Esophagus muscularis mucosa (tissue), 3 donors: ENCODE data around the gene PRDM15.

Experiments used
- POLR2A ChIP-seq: fragments of 450-650 bp; IDR thresholded peaks from one replicate; pipeline ENCODE4 v1.6.1; 2017; ENCODE audit warnings: antibody characterized with exemption, moderate library complexity, mild to moderate bottlenecking, low read depth
- TF ChIP-seq, protein P1 (sequence below), 3 experiments: fragments of 200-600 bp in 2 of 3; fragments of 450-650 bp in 1 of 3; sonication (generic) in 2 of 3; IDR thresholded peaks; one replicate each; pipeline ENCODE4 v1.5.1; 2017 to 2019; ENCODE audit warnings: antibody characterized with exemption in 3 of 3, mild to moderate bottlenecking in 2 of 3, moderate library complexity in 1 of 3

DNA sequence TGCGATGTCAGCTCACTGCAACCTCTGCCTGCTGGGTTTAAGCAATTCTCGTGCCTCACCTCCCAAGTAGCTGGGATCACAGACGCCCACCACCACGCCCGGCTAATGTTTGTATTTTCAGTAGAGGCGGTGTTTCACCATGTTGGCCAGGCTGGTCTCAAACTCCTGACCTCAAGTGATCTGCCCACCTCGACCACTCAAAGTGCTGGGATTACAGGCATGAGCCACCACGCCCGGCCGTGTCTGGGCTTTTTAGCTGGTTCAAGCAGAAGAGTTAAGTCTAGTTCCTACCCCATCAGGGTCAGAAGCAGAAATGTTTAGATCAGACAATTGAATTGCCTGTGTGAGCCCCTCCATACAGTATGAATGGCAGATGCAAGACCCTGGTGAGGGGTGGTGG is 84.5 kb downstream of the PRDM15 start:
- TF ChIP-seq, protein P1, sequence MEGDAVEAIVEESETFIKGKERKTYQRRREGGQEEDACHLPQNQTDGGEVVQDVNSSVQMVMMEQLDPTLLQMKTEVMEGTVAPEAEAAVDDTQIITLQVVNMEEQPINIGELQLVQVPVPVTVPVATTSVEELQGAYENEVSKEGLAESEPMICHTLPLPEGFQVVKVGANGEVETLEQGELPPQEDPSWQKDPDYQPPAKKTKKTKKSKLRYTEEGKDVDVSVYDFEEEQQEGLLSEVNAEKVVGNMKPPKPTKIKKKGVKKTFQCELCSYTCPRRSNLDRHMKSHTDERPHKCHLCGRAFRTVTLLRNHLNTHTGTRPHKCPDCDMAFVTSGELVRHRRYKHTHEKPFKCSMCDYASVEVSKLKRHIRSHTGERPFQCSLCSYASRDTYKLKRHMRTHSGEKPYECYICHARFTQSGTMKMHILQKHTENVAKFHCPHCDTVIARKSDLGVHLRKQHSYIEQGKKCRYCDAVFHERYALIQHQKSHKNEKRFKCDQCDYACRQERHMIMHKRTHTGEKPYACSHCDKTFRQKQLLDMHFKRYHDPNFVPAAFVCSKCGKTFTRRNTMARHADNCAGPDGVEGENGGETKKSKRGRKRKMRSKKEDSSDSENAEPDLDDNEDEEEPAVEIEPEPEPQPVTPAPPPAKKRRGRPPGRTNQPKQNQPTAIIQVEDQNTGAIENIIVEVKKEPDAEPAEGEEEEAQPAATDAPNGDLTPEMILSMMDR (IDR thresholded peaks at IDR 0.05), result no peak
- TF ChIP-seq POLR2A, result no peak
